Mucosa of gallbladder (tissue), 1 donor: ENCODE data around the gene MRPL49. TPM values are rescaled to one million over a fixed set of nuclear protein-coding genes. Genes with fewer than 3 reads are reported as not detected.

Experiments
- DNase-seq: peaks from one replicate; pipeline ENCODE4 v3.0.0-alpha.2; 2020; ENCODE audit warnings: low spot score
- total RNA-seq: library from RNA; stranded (reverse); gene quantifications from one replicate; pipeline ENCODE4 v1.2.1, GENCODE V29; 2021
- donor health status: DM: no; HTN: no; CAD: no.

Gene MRPL49
- total RNA-seq, 1 donor from 2014 or later, result 46.5 TPM

GRCh38 chr11:65102142-65103095, 19.7 kb upstream of the MRPL49 start:
- DNase-seq, result no peak

- DNase-seq, result no peak
These were observed 18.6 kb upstream of the MRPL49 start for GRCh38 chr11:65103476-65103875.

- DNase-seq, result no peak
These were observed 17.5 kb upstream of the MRPL49 start for GRCh38 chr11:65104628-65105027.

DNA sequence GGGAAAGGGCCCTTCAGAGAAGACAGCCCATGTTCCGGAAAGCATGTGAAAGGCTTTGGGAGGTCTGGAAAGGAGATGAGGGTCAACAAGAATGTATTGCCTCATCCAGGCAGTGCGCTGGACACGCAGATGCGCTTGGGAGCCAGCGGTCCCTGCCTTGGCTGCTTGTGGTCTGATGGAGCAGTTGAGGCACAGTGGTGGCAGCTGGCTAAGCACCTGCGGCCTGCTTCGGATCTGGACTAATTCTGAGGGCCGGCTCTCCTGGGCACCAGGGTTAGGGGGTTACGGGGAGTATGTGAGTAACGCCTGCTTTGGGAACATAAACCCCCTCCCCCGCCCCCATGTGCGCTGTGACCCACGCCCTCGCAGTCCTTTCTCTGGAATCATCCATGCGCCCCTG, 15.0 kb upstream of the MRPL49 start:
- no peak for DNase-seq

DNA sequence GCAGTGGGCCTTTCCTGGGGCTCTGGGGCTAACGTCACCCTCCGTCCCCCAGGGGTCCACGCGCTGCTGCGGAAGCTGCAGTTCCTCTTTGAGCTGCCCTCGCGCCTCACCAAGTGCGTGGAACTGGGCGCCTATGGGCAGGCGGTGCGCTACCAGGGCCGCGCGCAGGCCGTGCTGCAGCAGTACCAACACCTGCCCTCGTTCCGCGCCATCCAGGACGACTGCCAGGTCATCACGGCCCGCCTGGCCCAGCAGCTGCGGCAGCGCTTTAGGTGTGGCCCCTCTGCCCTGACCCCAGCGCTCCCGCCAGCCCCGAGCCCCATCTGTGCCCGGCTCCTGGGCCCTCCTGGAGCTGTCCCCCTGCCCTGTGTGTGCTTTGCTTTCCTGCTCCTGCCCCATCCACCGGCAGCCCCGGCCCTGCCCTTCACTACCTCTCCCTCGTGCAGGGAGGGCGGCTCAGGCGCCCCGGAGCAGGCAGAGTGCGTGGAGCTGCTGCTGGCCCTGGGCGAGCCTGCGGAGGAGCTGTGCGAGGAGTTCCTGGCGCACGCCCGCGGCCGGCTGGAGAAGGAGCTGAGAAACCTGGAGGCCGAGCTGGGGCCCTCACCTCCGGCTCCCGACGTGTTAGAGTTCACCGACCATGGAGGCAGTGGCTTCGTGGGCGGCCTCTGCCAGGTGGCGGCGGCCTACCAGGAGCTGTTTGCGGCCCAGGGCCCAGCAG, 14.2 kb upstream of the MRPL49 start:
- DNase-seq, result no peak

GRCh38 chr11:65108469-65109123, 13.5 kb upstream of the MRPL49 start:
- DNase-seq, result no peak

DNA sequence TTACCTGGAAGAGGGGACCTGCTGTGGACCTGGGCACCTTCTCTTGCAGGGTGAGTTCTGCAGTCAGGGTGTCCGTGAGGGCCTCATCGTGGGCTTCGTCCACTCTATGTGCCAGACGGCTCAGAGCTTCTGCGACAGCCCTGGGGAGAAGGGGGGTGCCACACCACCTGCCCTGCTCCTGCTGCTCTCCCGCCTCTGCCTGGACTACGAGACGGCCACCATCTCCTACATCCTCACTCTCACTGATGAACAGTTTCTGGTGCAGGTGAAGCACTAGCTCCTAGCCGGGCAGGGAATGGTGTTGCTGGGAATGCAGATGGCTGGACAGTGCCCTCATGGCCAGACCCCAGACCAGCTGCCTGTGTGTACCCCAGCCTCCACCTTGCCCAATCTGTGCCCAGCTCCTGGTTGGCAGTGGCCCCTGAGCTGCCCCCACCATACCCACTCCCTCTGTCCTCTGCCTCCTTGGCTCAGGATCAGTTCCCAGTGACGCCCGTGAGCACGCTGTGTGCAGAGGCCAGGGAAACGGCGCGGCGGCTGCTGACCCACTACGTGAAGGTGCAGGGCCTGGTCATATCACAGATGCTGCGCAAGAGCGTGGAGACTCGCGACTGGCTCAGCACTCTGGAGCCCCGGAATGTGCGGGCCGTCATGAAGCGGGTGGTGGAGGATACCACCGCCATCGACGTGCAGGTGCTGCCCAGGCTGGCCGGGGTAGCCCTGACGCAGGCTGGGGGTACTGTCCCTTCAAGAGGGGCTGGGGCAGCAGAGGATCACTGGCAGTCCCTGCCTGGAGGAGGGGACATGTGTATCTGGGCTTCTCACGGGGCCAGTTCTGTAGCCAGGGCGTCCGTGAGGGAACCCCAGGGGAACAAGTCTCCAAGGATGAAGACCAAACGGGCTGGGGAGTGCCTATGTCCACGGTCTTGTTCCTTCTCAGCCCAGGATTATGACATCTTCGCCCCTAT, 12.6 kb upstream of the MRPL49 start:
- no peak for DNase-seq

DNA sequence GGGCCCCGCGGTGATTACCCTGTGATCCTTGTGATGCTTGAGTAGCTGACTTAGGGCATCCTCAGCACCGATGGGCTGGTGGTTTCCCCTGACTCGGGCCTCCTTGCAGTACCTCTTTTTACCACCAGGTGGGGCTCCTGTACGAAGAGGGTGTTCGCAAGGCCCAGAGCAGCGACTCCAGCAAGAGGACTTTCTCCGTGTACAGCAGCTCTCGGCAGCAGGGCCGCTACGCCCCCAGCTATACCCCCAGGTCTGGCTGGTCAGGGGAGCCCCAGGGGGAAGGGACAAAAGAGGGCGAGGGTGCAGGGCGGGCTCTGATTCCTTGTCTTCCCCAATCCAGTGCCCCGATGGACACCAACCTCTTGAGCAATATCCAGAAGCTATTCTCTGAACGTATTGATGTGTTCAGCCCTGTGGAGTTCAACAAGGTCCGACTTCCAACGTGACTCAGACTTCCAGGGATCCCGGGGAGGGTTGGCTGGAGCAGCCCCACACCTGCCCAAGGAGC, 11.7 kb upstream of the MRPL49 start:
- DNase-seq, result peak; percentile 90

- no peak for DNase-seq
These were observed 10.9 kb upstream of the MRPL49 start for GRCh38 chr11:65111159-65111743.

- DNase-seq, result peak; percentile 96
These were observed 10.2 kb upstream of the MRPL49 start, which contains the start of gene TM7SF2 for GRCh38 chr11:65111744-65112545. Gene TM7SF2, plus strand, starts transcription at chr11:65111872. Its CDS starts 144 bp downstream, at chr11:65112016.

DNA sequence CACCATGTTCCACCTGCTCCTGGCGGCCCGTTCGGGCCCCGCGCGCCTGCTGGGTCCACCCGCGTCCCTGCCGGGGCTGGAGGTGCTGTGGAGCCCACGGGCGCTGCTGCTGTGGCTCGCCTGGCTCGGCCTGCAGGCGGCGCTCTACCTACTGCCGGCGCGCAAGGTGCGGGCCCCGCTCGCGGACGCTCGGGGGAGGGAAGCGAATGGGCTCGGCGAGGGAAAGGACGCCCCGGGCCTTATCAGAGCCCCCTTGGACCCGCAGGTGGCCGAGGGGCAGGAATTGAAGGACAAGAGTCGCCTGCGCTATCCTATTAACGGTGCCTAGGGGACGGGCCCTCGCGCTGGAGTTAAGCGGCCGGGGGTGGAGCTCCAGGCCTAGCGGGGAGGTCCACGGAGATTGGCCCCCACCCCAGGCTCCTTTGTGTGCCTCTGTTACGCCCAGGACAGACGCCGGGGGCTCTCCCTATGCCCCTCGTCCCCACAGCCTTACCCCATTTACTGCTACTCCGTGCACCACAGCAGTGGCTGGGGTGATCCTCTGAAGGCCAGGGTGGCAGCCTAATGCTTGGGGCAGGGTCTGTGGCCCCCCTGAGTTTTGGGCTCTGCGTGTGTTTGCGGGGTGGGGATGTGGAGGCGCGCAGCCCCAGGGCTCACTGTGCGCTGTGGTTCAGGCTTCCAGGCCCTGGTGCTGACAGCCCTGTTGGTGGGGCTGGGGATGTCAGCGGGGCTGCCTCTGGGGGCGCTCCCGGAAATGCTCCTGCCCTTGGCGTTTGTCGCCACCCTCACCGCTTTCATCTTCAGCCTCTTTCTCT, 9.4 kb upstream of the MRPL49 start:
- peak; percentile 65 for DNase-seq

GRCh38 chr11:65113361-65113756, 8.8 kb upstream of the MRPL49 start:
- peak; percentile 17 for DNase-seq

DNA sequence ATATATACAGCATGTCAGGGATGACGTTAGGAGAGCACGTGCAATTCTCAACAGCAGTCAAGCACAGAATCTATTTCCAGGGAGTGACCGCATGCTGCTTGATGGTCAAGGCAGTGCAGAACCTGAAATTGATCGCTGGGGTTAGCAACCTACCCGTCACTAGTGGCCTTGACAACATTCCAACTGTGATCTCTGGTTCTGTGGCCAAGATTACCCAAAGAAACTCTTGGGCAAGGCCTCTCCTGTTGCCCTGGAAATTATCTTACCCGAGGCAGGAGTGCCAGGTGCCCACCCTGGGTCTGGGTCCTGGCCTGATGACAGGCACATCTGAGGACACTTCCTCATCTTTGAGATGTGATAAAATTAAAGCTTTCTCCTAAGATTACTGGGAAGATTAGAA, 8.3 kb upstream of the MRPL49 start:
- peak; percentile 77 for DNase-seq

DNA sequence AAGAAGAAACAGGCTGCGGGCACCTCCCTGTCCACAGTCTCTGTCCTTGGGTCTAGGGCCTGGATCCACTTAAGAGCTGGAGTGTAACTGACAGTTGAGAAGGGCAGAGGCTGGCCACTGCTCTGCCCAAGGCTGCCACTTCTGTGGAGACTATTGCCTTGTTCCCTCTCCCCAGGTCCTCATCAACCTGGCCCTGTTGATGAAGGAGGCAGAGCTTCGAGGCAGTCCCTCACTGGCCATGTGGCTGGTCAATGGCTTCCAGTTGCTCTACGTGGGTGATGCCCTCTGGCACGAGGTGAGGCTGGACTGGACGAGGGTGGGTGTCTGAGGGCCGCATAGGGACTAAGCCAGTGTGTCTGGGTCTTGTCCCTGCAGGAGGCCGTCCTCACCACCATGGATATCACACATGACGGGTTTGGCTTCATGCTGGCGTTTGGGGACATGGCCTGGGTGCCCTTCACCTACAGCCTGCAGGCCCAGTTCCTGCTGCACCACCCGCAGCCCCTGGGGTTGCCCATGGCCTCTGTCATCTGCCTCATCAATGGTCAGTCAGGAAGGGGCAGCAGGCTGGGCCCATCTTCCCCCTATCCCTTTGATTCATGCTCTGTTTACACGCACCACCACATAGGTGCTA, 7.5 kb upstream of the MRPL49 start:
- no peak for DNase-seq

DNA sequence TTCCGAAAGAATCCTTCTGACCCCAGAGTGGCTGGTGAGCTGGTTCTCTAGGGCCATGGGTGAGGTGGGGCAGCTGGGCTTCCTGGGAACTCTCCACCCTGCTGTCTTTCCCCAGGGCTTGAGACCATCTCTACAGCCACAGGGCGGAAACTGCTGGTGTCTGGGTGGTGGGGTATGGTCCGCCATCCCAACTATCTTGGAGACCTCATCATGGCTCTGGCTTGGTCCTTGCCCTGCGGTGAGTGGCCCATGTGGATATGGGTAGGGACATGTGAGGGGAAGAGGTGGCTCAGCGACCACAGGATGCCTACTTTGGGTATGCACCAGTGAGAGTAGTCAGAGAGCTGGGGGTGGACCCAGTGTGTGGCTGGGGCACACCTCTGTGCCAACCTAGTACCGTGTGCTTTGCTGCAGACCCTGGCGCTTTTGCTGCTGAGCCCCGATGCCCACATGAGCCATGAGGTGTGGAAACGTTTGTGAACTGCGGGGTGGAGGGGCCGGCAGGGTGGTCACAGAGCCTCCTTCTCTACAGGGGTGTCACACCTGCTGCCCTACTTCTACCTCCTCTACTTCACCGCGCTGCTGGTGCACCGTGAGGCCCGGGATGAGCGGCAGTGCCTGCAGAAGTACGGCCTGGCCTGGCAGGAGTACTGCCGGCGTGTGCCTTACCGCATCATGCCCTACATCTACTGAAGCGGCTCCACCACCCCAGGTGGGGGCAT, 6.6 kb upstream of the MRPL49 start:
- no peak for DNase-seq

GRCh38 chr11:65116370-65117205, 5.5 kb upstream of the MRPL49 start:
- DNase-seq, result no peak
